Stimulated activated CD8-positive, alpha-beta memory T cell treated with anti-CD3 and anti-CD28 coated beads, Interleukin-2, amount 100 ng/mL, for 1 hour (primary cell): Measurements from ENCODE around the gene SLC35F3.
"Not testable (repeated sequence)": the region's sequence is repeated elsewhere in the genome, so short reads cannot be mapped to it uniquely, and the experiment has no call there.

Experiments used
- DNase-seq, 2 donors: peaks; one replicate each; pipeline ENCODE4 v3.0.0-alpha.2; 2020; ENCODE audit warnings: low read depth in 2 of 2

The SLC35F3 gene

GRCh38 chr1:234199476-234200127 is 295.1 kb downstream of the SLC35F3 start:
- DNase-seq: no peak

GRCh38 chr1:234200566-234200965 is 296.1 kb downstream of the SLC35F3 start:
- no peak for DNase-seq

GRCh38 chr1:234201600-234201999 is 297.1 kb downstream of the SLC35F3 start:
- no peak for DNase-seq

GRCh38 chr1:234205966-234206365 is 301.5 kb downstream of the SLC35F3 start:
- DNase-seq: no peak

- DNase-seq: no peak
Observed at GRCh38 chr1:234206651-234207284, 302.3 kb downstream of the SLC35F3 start.

GRCh38 chr1:234208351-234208750 is 303.9 kb downstream of the SLC35F3 start:
- no peak for DNase-seq

GRCh38 chr1:234208791-234209190 is 304.3 kb downstream of the SLC35F3 start:
- no peak for DNase-seq

GRCh38 chr1:234210429-234210828 is 306.0 kb downstream of the SLC35F3 start:
- not testable (repeated sequence) for DNase-seq

- DNase-seq: not testable (repeated sequence)
Observed at GRCh38 chr1:234211855-234212254, 307.4 kb downstream of the SLC35F3 start.

- DNase-seq: no peak
Observed at GRCh38 chr1:234212764-234213657, 308.5 kb downstream of the SLC35F3 start.

- no peak for DNase-seq
Observed at GRCh38 chr1:234213658-234214128, 309.2 kb downstream of the SLC35F3 start.

- no peak for DNase-seq
Observed at GRCh38 chr1:234214129-234214910, 309.8 kb downstream of the SLC35F3 start.

GRCh38 chr1:234214911-234215892 is 310.7 kb downstream of the SLC35F3 start:
- no peak for DNase-seq

GRCh38 chr1:234216116-234216703 is 311.7 kb downstream of the SLC35F3 start:
- DNase-seq: no peak

- no peak for DNase-seq
Observed at GRCh38 chr1:234217316-234217840, 312.9 kb downstream of the SLC35F3 start.

- no peak for DNase-seq
Observed at GRCh38 chr1:234218078-234218477, 313.6 kb downstream of the SLC35F3 start.

- no peak for DNase-seq
Observed at GRCh38 chr1:234219711-234220110, 315.2 kb downstream of the SLC35F3 start.

GRCh38 chr1:234221601-234222000 is 317.1 kb downstream of the SLC35F3 start:
- DNase-seq: no peak

GRCh38 chr1:234222561-234223280 is 318.2 kb downstream of the SLC35F3 start:
- no peak for DNase-seq
